Progenitor cell of endocrine pancreas (in vitro differentiated cells): Measurements from ENCODE around the gene KRT34. TPM values are rescaled to one million over a fixed set of nuclear protein-coding genes. Genes with fewer than 3 reads are reported as not detected.
"Not testable (repeated sequence)": the region's sequence is repeated elsewhere in the genome, so short reads cannot be mapped to it uniquely, and the experiment has no call there.

Source experiments
- DNase-seq: peaks from one replicate; pipeline ENCODE4 v3.0.0; 2021; ENCODE audit warnings: low spot score; ENCODE audit not compliant: unreplicated experiment
- H3K27ac Mint-ChIP-seq: 2 replicates; pipeline ENCODE4 v1.8.0; 2021; ENCODE audit warnings: mild to moderate bottlenecking, moderate library complexity, mixed read lengths
- H3K27me3 Mint-ChIP-seq: 2 replicates; pipeline ENCODE4 v1.8.0; 2021; ENCODE audit warnings: mixed read lengths
- H3K36me3 Mint-ChIP-seq: 2 replicates; pipeline ENCODE4 v1.8.0; 2022; ENCODE audit warnings: mixed read lengths; ENCODE audit not compliant: insufficient read depth
- H3K4me1 Mint-ChIP-seq: 2 replicates; pipeline ENCODE4 v1.8.0; 2021; ENCODE audit warnings: low read depth, mixed read lengths
- H3K4me3 Mint-ChIP-seq: 2 replicates; pipeline ENCODE4 v1.8.0; 2021; ENCODE audit warnings: low read depth, mild to moderate bottlenecking, moderate library complexity, mixed read lengths
- H3K9me3 Mint-ChIP-seq: 2 replicates; pipeline ENCODE4 v1.8.0; 2021; ENCODE audit warnings: low read depth, mixed read lengths
- CTCF ChIP-seq: fragments of 200-600 bp; sonication (generic); IDR thresholded peaks from one replicate; pipeline ENCODE4 v1.5.0; 2021; ENCODE audit warnings: antibody characterized with exemption, mild to moderate bottlenecking; ENCODE audit not compliant: unreplicated experiment
- long read RNA-seq: library from polyadenylated mRNA; unstranded; transcript quantifications from one replicate; pipeline ENCODE4 v2.0.0, GENCODE V29; 2020
- total RNA-seq: library from RNA; stranded (reverse); gene quantifications from 2 replicates; pipeline ENCODE4 v1.2.1, GENCODE V29; 2021

The KRT34 gene
- total RNA-seq, result not detected in 2 replicates
- long read RNA-seq, result 0 reads

- H3K4me3 Mint-ChIP-seq, H3K36me3 Mint-ChIP-seq, DNase-seq, H3K9me3 Mint-ChIP-seq, H3K4me1 Mint-ChIP-seq, H3K27ac Mint-ChIP-seq: not testable (repeated sequence)
- H3K27me3 Mint-ChIP-seq, result peaks cover 17% of the 10 kb centered on the region
Measured at GRCh38 chr17:41381943-41382342, at the start of gene KRT34. KRT34 (minus strand) TSS chr17:41382306; CDS start chr17:41382246, 60 bp downstream.

GRCh38 chr17:41430376-41430775, 48.3 kb upstream of the KRT34 start:
- H3K4me1 Mint-ChIP-seq, DNase-seq, H3K36me3 Mint-ChIP-seq, H3K4me3 Mint-ChIP-seq, H3K9me3 Mint-ChIP-seq, H3K27ac Mint-ChIP-seq: not testable (repeated sequence)
- H3K27me3 Mint-ChIP-seq, result peaks cover 38% of the 10 kb centered on the region

GRCh38 chr17:41429667-41430066, 47.6 kb upstream of the KRT34 start:
- Mint-ChIP-seq H3K4me3 (no peak overlapping the region), H3K27ac (no peak overlapping the region), H3K4me1 (no peaks in the 10 kb centered on the region), H3K36me3 (no peaks in the 10 kb centered on the region), H3K27me3 (peaks cover 41% of the 10 kb centered on the region), H3K9me3 (no peaks in the 10 kb centered on the region)
- no peak for TF ChIP-seq CTCF
- no peak for DNase-seq

GRCh38 chr17:41428591-41429291, 46.6 kb upstream of the KRT34 start:
- TF ChIP-seq CTCF, result no peak
- H3K4me3 Mint-ChIP-seq, result no peak overlapping the region
- H3K36me3 Mint-ChIP-seq, result no peaks in the 10 kb centered on the region
- DNase-seq, result no peak
- no peak overlapping the region for H3K27ac Mint-ChIP-seq
- peaks cover 37% of the 10 kb centered on the region for H3K27me3 Mint-ChIP-seq
- H3K9me3 Mint-ChIP-seq, result no peaks in the 10 kb centered on the region
- no peaks in the 10 kb centered on the region for H3K4me1 Mint-ChIP-seq

GRCh38 chr17:41424111-41424635, 42.1 kb upstream of the KRT34 start, which contains the start of gene KRT37:
KRT37 (minus strand) TSS chr17:41424585; CDS start chr17:41424523, 62 bp downstream.
- no peak for DNase-seq
- no peak for TF ChIP-seq CTCF

GRCh38 chr17:41422586-41422985, 40.5 kb upstream of the KRT34 start:
- H3K27me3 Mint-ChIP-seq, result peaks cover 18% of the 10 kb centered on the region

More at GRCh38 chr17:41424111-41424635, 42.1 kb upstream of the KRT34 start, which contains the start of gene KRT37:
- H3K4me1 Mint-ChIP-seq, result peaks cover 2% of the 10 kb centered on the region
- no peak within 1 kb of the TSS for H3K4me3 Mint-ChIP-seq
- H3K9me3 Mint-ChIP-seq, result no peaks in the 10 kb centered on the region
- H3K27me3 Mint-ChIP-seq, result peaks cover 27% of the 10 kb centered on the region
- no peak within 1 kb of the TSS for H3K27ac Mint-ChIP-seq
- H3K36me3 Mint-ChIP-seq, result no peaks in the 10 kb centered on the region

GRCh38 chr17:41421617-41422016, 39.5 kb upstream of the KRT34 start:
- no peak overlapping the region for H3K4me3 Mint-ChIP-seq
- no peak for TF ChIP-seq CTCF
- peaks cover 13% of the 10 kb centered on the region for H3K4me1 Mint-ChIP-seq
- peak overlapping the region; percentile 18 for H3K27ac Mint-ChIP-seq
- H3K36me3 Mint-ChIP-seq, result no peaks in the 10 kb centered on the region
- DNase-seq, result no peak
- peaks cover 18% of the 10 kb centered on the region for H3K27me3 Mint-ChIP-seq
- no peaks in the 10 kb centered on the region for H3K9me3 Mint-ChIP-seq

More at GRCh38 chr17:41422586-41422985, 40.5 kb upstream of the KRT34 start:
- DNase-seq, H3K4me1 Mint-ChIP-seq, H3K27ac Mint-ChIP-seq, H3K36me3 Mint-ChIP-seq, H3K9me3 Mint-ChIP-seq, H3K4me3 Mint-ChIP-seq: not testable (repeated sequence)
